HCT116 (cell line): ENCODE data around the gene SLC38A2. TPM values are rescaled to one million over a fixed set of nuclear protein-coding genes. Genes with fewer than 3 reads are reported as not detected.

Experiments used
- ATAC-seq: fragments of 200-7000 bp; cut with Tn5 transposase; 2 replicates; pipeline ENCODE4 v1.9.1; 2020; ENCODE audit warnings: mild to moderate bottlenecking, moderate library complexity
- BruUV-seq: library from RNA; stranded (reverse); fragments of 400-500 nt; replicated peaks from 2 replicates; lab custom pipeline; 2021; lab: Mats Ljungman, UMichigan
- CTCF ChIA-PET: fragments of 300-600 bp; sonication (Branson Sonifier 250); formaldehyde crosslinking; loops from one replicate; lab custom pipeline; 2021; ENCODE audit warnings: antibody characterized with exemption; lab: Charles Lee
- POLR2A ChIA-PET: fragments of 300-600, 350-600 bp; sonication (Branson Sonifier 250); formaldehyde crosslinking; loops from one replicate; lab custom pipeline; 2021; ENCODE audit warnings: antibody characterized with exemption; lab: Charles Lee
- RAD21 ChIA-PET, 2 experiments: fragments of 300-600 bp; sonication (Branson Sonifier 250); formaldehyde crosslinking; loops; one replicate each; lab custom pipeline; 2023; ENCODE audit warnings: low total read pairs in 2 of 2; ENCODE audit not compliant: uncharacterized antibody in 2 of 2, unreplicated experiment in 2 of 2, low non-redundant PET in 1 of 2; lab: Charles Lee
- DNase-seq: peaks from one replicate; pipeline ENCODE4 v3.0.0-alpha.2; 2010; ENCODE audit warnings: low read depth, low spot score
- H2AFZ ChIP-seq: fragments of 200-600 bp; shearing (Covaris generic), sonication (generic); 2 replicates; pipeline ENCODE4 v1.6.1; 2017; ENCODE audit warnings: low read depth, mixed run types, mixed read lengths, antibody characterized with exemption, low read length; ENCODE audit not compliant: poor library complexity, severe bottlenecking
- H3K27ac ChIP-seq: 2 replicates; pipeline ENCODE4 v1.5.1; 2012; ENCODE audit warnings: low read depth, low read length
- H3K27me3 ChIP-seq: fragments of 200-600 bp; sonication (generic); 2 replicates; pipeline ENCODE4 v1.6.1; 2016; ENCODE audit warnings: mixed run types, low read length, mixed read lengths; ENCODE audit not compliant: insufficient read depth
- H3K36me3 ChIP-seq, 2 experiments: fragments of 200-500 bp in 1 of 2; fragments of 200-600 bp in 1 of 2; sonication (Bioruptor generic) in 1 of 2; sonication (generic) in 1 of 2; 2 replicates each; pipeline versions ENCODE4 v1.5.1 to v1.6.1; 2014 to 2016; ENCODE audit warnings: low read length in 2 of 2, inconsistent platforms in 1 of 2, mixed read lengths in 1 of 2, mixed run types in 1 of 2; ENCODE audit not compliant: insufficient read depth in 2 of 2, control insufficient read depth in 1 of 2
- H3K4me1 ChIP-seq, 2 experiments: fragments of 200-600 bp in 1 of 2; sonication (generic) in 1 of 2; 2 replicates each; pipeline versions ENCODE4 v1.5.1 to v1.6.1; 2012 to 2017; ENCODE audit warnings: low read length in 2 of 2, inconsistent platforms in 1 of 2, mild to moderate bottlenecking in 1 of 2, mixed read lengths in 1 of 2, mixed run types in 1 of 2, moderate library complexity in 1 of 2; ENCODE audit not compliant: insufficient read depth in 2 of 2, control insufficient read depth in 1 of 2
- H3K4me2 ChIP-seq: fragments of 200-600 bp; sonication (generic); 2 replicates; pipeline ENCODE4 v1.6.1; 2017; ENCODE audit warnings: mixed run types, low read length, mixed read lengths
- H3K4me3 ChIP-seq, 2 experiments: fragments of 200-600 bp in 1 of 2; sonication (generic) in 1 of 2; replicated peaks in 1 of 2; 2 replicates each; pipeline ENCODE4 v1.5.1; 2011 to 2016; ENCODE audit warnings: low read length in 2 of 2, control low read depth in 1 of 2, low read depth in 1 of 2, mild to moderate bottlenecking in 1 of 2, mixed read lengths in 1 of 2, mixed run types in 1 of 2
- H3K79me2 ChIP-seq: fragments of 200-600 bp; sonication (generic); 2 replicates; pipeline ENCODE4 v1.6.1; 2017; ENCODE audit warnings: mild to moderate bottlenecking, mixed run types, low read length, moderate library complexity, mixed read lengths; ENCODE audit not compliant: insufficient read depth
- H3K9ac ChIP-seq: fragments of 200-600 bp; sonication (generic); 2 replicates; pipeline ENCODE4 v1.6.1; 2016; ENCODE audit warnings: low read length, mixed read lengths
- H3K9me2 ChIP-seq: fragments of 200-600 bp; sonication (generic), shearing (Covaris generic); 2 replicates; pipeline ENCODE4 v1.6.1; 2017; ENCODE audit warnings: mixed run types, mild to moderate bottlenecking, moderate library complexity; ENCODE audit not compliant: insufficient read depth
- H3K9me3 ChIP-seq, 2 experiments: fragments of 200-500 bp in 1 of 2; fragments of 200-600 bp in 1 of 2; sonication (Bioruptor generic) in 1 of 2; sonication (generic) in 1 of 2; 2 replicates each; pipeline ENCODE4 v1.6.1; 2014 to 2017; ENCODE audit warnings: low read length in 2 of 2, mixed read lengths in 2 of 2, inconsistent platforms in 1 of 2, low read depth in 1 of 2, mild to moderate bottlenecking in 1 of 2, mixed run types in 1 of 2, moderate library complexity in 1 of 2; ENCODE audit not compliant: control insufficient read depth in 1 of 2, insufficient read depth in 1 of 2
- H4K20me1 ChIP-seq: fragments of 200-600 bp; sonication (generic), shearing (Covaris generic); 2 replicates; pipeline ENCODE4 v1.6.1; 2017; ENCODE audit warnings: mixed run types, mild to moderate bottlenecking, moderate library complexity; ENCODE audit not compliant: insufficient read depth
- EGR1 ChIP-seq: IDR thresholded peaks from 2 replicates; pipeline ENCODE4 v1.6.1; 2012; ENCODE audit warnings: low read depth
- EZH2phosphoT487 ChIP-seq: fragments of 200-600 bp; IDR thresholded peaks from 2 replicates; pipeline ENCODE4 v1.6.1; 2018; ENCODE audit warnings: antibody characterized with exemption, borderline replicate concordance
- JUND ChIP-seq: IDR thresholded peaks from 2 replicates; pipeline ENCODE4 v1.6.1; 2012
- REST ChIP-seq: IDR thresholded peaks from 2 replicates; pipeline ENCODE4 v1.6.1; 2012; ENCODE audit warnings: low read depth
- SP1 ChIP-seq: IDR thresholded peaks from 2 replicates; pipeline ENCODE4 v1.6.1; 2012; ENCODE audit warnings: low read depth
- TCF7L2 ChIP-seq: IDR thresholded peaks from 2 replicates; pipeline ENCODE4 v1.7.0; 2011; ENCODE audit warnings: borderline replicate concordance, inconsistent platforms; ENCODE audit not compliant: insufficient read depth, insufficient read length; ENCODE audit errors: extremely low read depth
- ZNF274 ChIP-seq: fragments of 200-500 bp; sonication (Bioruptor generic); IDR thresholded peaks from 2 replicates; pipeline ENCODE4 v1.6.1; 2014; ENCODE audit warnings: mild to moderate bottlenecking, low read depth, low read length, inconsistent platforms
- intact Hi-C: fragments of 100-400 bp; cut with micrococcal nuclease; formaldehyde crosslinking; loops from 2 replicates; pipeline ENCODE4 v1.10.0; 2022
- total RNA-seq: library from RNA; stranded (reverse); gene quantifications from one replicate; pipeline ENCODE4 v1.2.1, GENCODE V29; 2021; ENCODE audit not compliant: unreplicated experiment
- TF ChIP-seq, protein P1 (sequence below): IDR thresholded peaks from 2 replicates; pipeline ENCODE4 v1.6.1; 2012

The SLC38A2 gene
- total RNA-seq, 1 experiment from 2014 or later = 1,049 TPM

DNA sequence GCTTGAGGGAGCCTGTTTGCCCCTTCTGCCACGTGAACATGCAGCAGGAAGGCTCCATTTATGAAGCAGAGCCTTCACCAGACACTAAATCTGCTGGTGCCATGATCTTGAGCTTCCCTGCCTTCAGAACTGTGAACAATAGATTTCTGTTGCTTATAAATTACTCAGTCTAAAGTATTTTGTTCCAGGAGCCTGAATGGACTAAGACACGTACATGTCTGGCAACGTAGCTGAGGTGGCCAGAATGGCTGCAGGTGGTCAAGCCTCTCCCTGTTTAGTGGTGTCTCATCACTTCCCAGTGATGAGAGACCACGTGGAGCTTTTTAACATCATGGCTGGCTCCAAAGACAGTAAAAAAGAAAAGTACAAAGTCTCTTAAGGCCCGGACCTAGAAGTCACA lies 32.2 kb upstream of the SLC38A2 start:
- H3K4me3 ChIP-seq = no peak overlapping the region
- no peaks in the 10 kb centered on the region for H3K27me3 ChIP-seq
- peaks cover 13 to 17% of the 10 kb centered on the region in 2 experiments for H3K4me1 ChIP-seq
- DNase-seq (no peak), ATAC-seq (no peak)
- intact Hi-C loops = no loop called here
- no peak overlapping the region for H3K4me2 ChIP-seq
- H3K79me2 ChIP-seq = no peaks in the 10 kb centered on the region
- H3K9me3 ChIP-seq = no peaks in the 10 kb centered on the region
- no peaks in the 10 kb centered on the region for H4K20me1 ChIP-seq
- RAD21 ChIA-PET = no interaction called here
- H3K9me2 ChIP-seq = no peaks in the 10 kb centered on the region
- TF ChIP-seq ZNF274 = no peak
- no peak for TF ChIP-seq TCF7L2
- TF ChIP-seq SP1 = no peak
- TF ChIP-seq, protein P1, sequence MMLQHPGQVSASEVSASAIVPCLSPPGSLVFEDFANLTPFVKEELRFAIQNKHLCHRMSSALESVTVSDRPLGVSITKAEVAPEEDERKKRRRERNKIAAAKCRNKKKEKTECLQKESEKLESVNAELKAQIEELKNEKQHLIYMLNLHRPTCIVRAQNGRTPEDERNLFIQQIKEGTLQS = no peak
- TF ChIP-seq EZH2phosphoT487 = no peak
- no peak for TF ChIP-seq REST
- TF ChIP-seq JUND = no peak
- no peak for TF ChIP-seq EGR1
- no peak overlapping the region for H2AFZ ChIP-seq
- CTCF ChIA-PET = no interaction called here
- POLR2A ChIA-PET = interaction anchor here (0.6 kb wide), 1 partner anchor 11 kb away, joined by 3 read pairs; no protein-coding TSS in a partner anchor
- H3K36me3 ChIP-seq = no peaks in the 10 kb centered on the region
- no peak overlapping the region for H3K9ac ChIP-seq
- BruUV-seq = no TSS peak
- no peak overlapping the region for H3K27ac ChIP-seq
